Hepatocyte (in vitro differentiated cells): ENCODE measurements around the gene AMPD3. TPM values are rescaled to one million over a fixed set of nuclear protein-coding genes. Genes with fewer than 3 reads are reported as not detected.

Experiments
- DNase-seq: peaks from one replicate; pipeline ENCODE4 v3.0.0-alpha.2; 2016; ENCODE audit warnings: low spot score
- H2AFZ ChIP-seq: fragments of 200-600 bp; sonication (generic); 2 replicates; pipeline ENCODE4 v1.6.0; 2016; ENCODE audit warnings: antibody characterized with exemption, mild to moderate bottlenecking
- H3K27ac ChIP-seq: fragments of 200-600 bp; sonication (generic); 2 replicates; pipeline ENCODE4 v1.5.1; 2016; ENCODE audit warnings: mild to moderate bottlenecking
- H3K27me3 ChIP-seq: fragments of 200-600 bp; sonication (generic); 2 replicates; pipeline ENCODE4 v1.6.1; 2016
- H3K36me3 ChIP-seq: fragments of 200-600 bp; sonication (generic); replicated peaks from 2 replicates; pipeline ENCODE4 v1.5.1; 2016; ENCODE audit warnings: low read depth; ENCODE audit not compliant: insufficient read depth
- H3K4me1 ChIP-seq: fragments of 200-600 bp; sonication (generic); 2 replicates; pipeline ENCODE4 v1.5.1; 2016; ENCODE audit warnings: mild to moderate bottlenecking, moderate library complexity; ENCODE audit not compliant: insufficient read depth
- H3K4me2 ChIP-seq: fragments of 200-600 bp; sonication (generic); 2 replicates; pipeline ENCODE4 v1.6.0; 2016
- H3K4me3 ChIP-seq: fragments of 200-600 bp; sonication (generic); 2 replicates; pipeline ENCODE4 v1.5.1; 2016; ENCODE audit warnings: mild to moderate bottlenecking
- H3K79me2 ChIP-seq: fragments of 200-600 bp; sonication (generic); 2 replicates; pipeline ENCODE4 v1.6.0; 2017; ENCODE audit warnings: mild to moderate bottlenecking
- H3K9me2 ChIP-seq: fragments of 200-600 bp; sonication (generic); replicated peaks from 2 replicates; pipeline ENCODE4 v1.6.0; 2017; ENCODE audit warnings: mild to moderate bottlenecking; ENCODE audit not compliant: insufficient read depth
- H3K9me3 ChIP-seq: fragments of 200-600 bp; sonication (generic); 2 replicates; pipeline ENCODE4 v1.5.1; 2016; ENCODE audit warnings: low read depth, mild to moderate bottlenecking
- H4K20me1 ChIP-seq: fragments of 200-600 bp; sonication (generic); 2 replicates; pipeline ENCODE4 v1.6.0; 2016; ENCODE audit warnings: mild to moderate bottlenecking; ENCODE audit not compliant: insufficient read depth, poor library complexity, severe bottlenecking
- CTCF ChIP-seq: fragments of 200-600 bp; sonication (generic); IDR thresholded peaks from 2 replicates; pipeline ENCODE4 v1.5.1; 2016; ENCODE audit warnings: antibody characterized with exemption, mild to moderate bottlenecking; ENCODE audit not compliant: poor library complexity
- EZH2 ChIP-seq: fragments of 200-600 bp; sonication (generic); IDR thresholded peaks from 2 replicates; pipeline ENCODE4 v1.6.1; 2016; ENCODE audit warnings: antibody characterized with exemption, mild to moderate bottlenecking, borderline replicate concordance
- EZH2phosphoT487 ChIP-seq: fragments of 200-600 bp; sonication (generic); IDR thresholded peaks from one replicate; pipeline ENCODE4 v1.6.1; 2018; ENCODE audit warnings: antibody characterized with exemption, mild to moderate bottlenecking, low read depth, moderate library complexity; ENCODE audit not compliant: unreplicated experiment, severe bottlenecking
- WGBS: methylation state at CpG from one replicate; pipeline ENCODE4 v1.1.6; 2016; ENCODE audit warnings: low lambda C conversion rate; ENCODE audit errors: missing lambda C conversion rate; 5-methylcytosine and 5-hydroxymethylcytosine counted together
- polyA plus RNA-seq: library from polyadenylated mRNA; unstranded; fragments of >200 nt; fragmentation: Nextera tagmentation; extraction: Ambion mirVana; gene quantifications from 2 replicates; pipeline ENCODE4 v1.2.1, GENCODE V29; 2016
- total RNA-seq: library from RNA; depleted of rRNA; stranded (reverse); fragments of >200 nt; gene quantifications from 2 replicates; pipeline ENCODE4 v1.2.3, GENCODE V29; 2014

AMPD3 gene
- total and polyA plus RNA-seq, 2 experiments from 2014 or later = 1.8 to 4.1 TPM

DNA sequence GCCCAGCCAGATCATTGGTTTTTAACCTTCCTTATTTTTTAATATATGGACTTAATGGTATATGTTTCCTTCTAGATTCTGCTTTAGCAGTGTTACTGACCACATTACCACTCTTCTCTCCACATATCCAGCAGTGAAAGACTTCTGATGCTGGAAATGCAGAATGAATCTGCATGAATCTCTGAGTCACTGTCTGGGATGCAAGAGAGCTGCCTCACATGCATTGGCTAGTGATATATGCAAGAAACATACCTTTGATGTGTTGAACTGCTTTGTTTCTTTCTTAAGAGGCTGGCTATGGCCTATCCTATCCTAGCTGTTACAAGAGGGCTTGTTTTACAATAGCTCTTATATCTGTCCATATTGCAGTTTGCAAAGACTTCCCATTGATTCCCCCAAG, 16.6 kb upstream of the AMPD3 start:
- no peaks in the 10 kb centered on the region for H3K79me2 ChIP-seq
- H3K27me3 ChIP-seq = no peaks in the 10 kb centered on the region
- no peak for DNase-seq
- no peak overlapping the region for H3K27ac ChIP-seq
- TF ChIP-seq CTCF (no peak), EZH2phosphoT487 (no peak)
- H3K4me3 ChIP-seq = no peak overlapping the region
- H2AFZ ChIP-seq = no peak overlapping the region
- H3K9me2 ChIP-seq = no peaks in the 10 kb centered on the region
- H3K9me3 ChIP-seq = no peaks in the 10 kb centered on the region
- H3K4me1 ChIP-seq = no peaks in the 10 kb centered on the region
- no peak overlapping the region for H3K4me2 ChIP-seq
- H4K20me1 ChIP-seq = no peaks in the 10 kb centered on the region
- no peaks in the 10 kb centered on the region for H3K36me3 ChIP-seq

- 83% methylated on average over 2 of the region's 2 CpGs for WGBS
Measured at GRCh38 chr11:10439351-10439750, 15.7 kb upstream of the AMPD3 start.

GRCh38 chr11:10439924-10440323, 15.1 kb upstream of the AMPD3 start:
- TF ChIP-seq CTCF (no peak), EZH2phosphoT487 (no peak), EZH2 (no peak)
- WGBS = 92% methylated on average over 6 of the region's 6 CpGs
- H3K79me2 ChIP-seq = no peaks in the 10 kb centered on the region
- no peak overlapping the region for H3K27ac ChIP-seq
- no peaks in the 10 kb centered on the region for H3K9me2 ChIP-seq
- H3K4me1 ChIP-seq = no peaks in the 10 kb centered on the region
- DNase-seq = no peak
- H3K9me3 ChIP-seq = no peaks in the 10 kb centered on the region
- H2AFZ ChIP-seq = no peak overlapping the region
- H3K4me3 ChIP-seq = no peak overlapping the region
- no peak overlapping the region for H3K4me2 ChIP-seq
- no peaks in the 10 kb centered on the region for H3K27me3 ChIP-seq
- H4K20me1 ChIP-seq = no peaks in the 10 kb centered on the region
- no peaks in the 10 kb centered on the region for H3K36me3 ChIP-seq

More at GRCh38 chr11:10439351-10439750, 15.7 kb upstream of the AMPD3 start:
- no peaks in the 10 kb centered on the region for H4K20me1 ChIP-seq
- H3K79me2 ChIP-seq = no peaks in the 10 kb centered on the region
- no peaks in the 10 kb centered on the region for H3K36me3 ChIP-seq
- no peak overlapping the region for H3K4me2 ChIP-seq
- no peak for DNase-seq
- no peak overlapping the region for H3K4me3 ChIP-seq
- no peaks in the 10 kb centered on the region for H3K9me2 ChIP-seq
- no peaks in the 10 kb centered on the region for H3K27me3 ChIP-seq
- no peak overlapping the region for H2AFZ ChIP-seq
- TF ChIP-seq EZH2phosphoT487 = no peak
- no peak for TF ChIP-seq CTCF
- no peak for TF ChIP-seq EZH2
- no peak overlapping the region for H3K27ac ChIP-seq
- no peaks in the 10 kb centered on the region for H3K9me3 ChIP-seq
- no peaks in the 10 kb centered on the region for H3K4me1 ChIP-seq

GRCh38 chr11:10440401-10440800, 14.7 kb upstream of the AMPD3 start:
- no peaks in the 10 kb centered on the region for H3K9me2 ChIP-seq
- H3K4me2 ChIP-seq = no peak overlapping the region
- H3K4me3 ChIP-seq = no peak overlapping the region
- H3K36me3 ChIP-seq = no peaks in the 10 kb centered on the region
- H3K27me3 ChIP-seq = no peaks in the 10 kb centered on the region
- no peak for DNase-seq
- TF ChIP-seq CTCF (no peak), EZH2 (no peak), EZH2phosphoT487 (no peak)
- H2AFZ ChIP-seq = no peak overlapping the region
- H3K79me2 ChIP-seq = no peaks in the 10 kb centered on the region
- H3K4me1 ChIP-seq = no peaks in the 10 kb centered on the region
- H3K27ac ChIP-seq = no peak overlapping the region
- no peaks in the 10 kb centered on the region for H3K9me3 ChIP-seq
- H4K20me1 ChIP-seq = no peaks in the 10 kb centered on the region
